Retina (tissue), 1 donor: Measurements from ENCODE around the gene MPND.

Experiments
- DNase-seq: peaks from one replicate; pipeline ENCODE4 v3.0.0-alpha.2; 2016

The MPND gene

DNA sequence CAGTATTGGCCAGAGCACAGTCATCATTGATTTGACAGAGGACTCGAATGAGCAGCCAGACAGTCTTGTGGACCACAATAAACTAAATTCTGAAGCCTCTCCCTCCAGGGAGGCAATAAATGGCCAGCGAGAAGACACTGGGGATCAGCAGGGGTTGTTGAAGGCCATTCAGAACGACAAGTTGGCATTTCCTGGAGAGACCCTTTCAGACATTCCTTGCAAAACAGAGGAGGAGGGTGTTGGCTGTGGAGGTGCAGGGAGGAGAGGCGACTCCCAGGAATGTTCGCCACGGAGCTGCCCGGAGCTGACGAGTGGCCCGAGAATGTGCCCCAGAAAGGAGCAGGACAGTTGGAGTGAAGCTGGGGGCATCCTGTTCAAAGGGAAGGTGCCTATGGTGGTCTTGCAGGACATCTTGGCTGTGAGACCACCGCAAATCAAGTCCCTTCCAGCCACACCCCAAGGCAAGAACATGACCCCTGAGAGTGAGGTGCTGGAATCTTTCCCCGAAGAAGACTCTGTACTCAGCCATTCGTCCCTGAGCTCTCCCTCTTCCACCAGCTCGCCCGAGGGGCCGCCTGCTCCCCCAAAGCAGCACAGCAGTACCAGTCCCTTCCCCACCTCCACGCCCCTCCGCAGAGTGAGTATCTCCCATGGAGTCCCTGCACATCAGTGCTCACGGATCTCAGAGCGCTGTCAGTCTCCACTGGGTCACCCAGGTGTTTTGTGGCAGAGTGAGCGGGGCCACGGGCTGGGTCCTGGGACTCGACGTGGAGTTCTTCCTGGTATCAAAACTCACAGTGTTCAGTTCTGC lies 66.0 kb downstream of the MPND start:
- no peak for DNase-seq
